H1 (cell line): ENCODE results near the gene ARRDC2. TPM values are rescaled to one million over a fixed set of nuclear protein-coding genes. Genes with fewer than 3 reads are reported as not detected.

Source experiments
- ATF3 ChIP-seq: IDR thresholded peaks from 2 replicates; pipeline ENCODE4 v1.6.1; 2011; ENCODE audit warnings: low read depth, mild to moderate bottlenecking, low read length; ENCODE audit not compliant: insufficient read depth
- RNF2 ChIP-seq: fragments of 200-900, 300-1000 bp; sonication (generic); IDR thresholded peaks from 2 replicates; pipeline ENCODE4 v1.7.1; 2016; ENCODE audit warnings: borderline replicate concordance, low read depth, mild to moderate bottlenecking, antibody characterized with exemption, low read length; ENCODE audit not compliant: poor library complexity, severe bottlenecking; ENCODE audit errors: missing control alignments
- SAP30 ChIP-seq: fragments of 300-600 bp; sonication (generic); IDR thresholded peaks from 2 replicates; pipeline ENCODE4 v1.7.1; 2012; ENCODE audit warnings: low read length, moderate library complexity, mild to moderate bottlenecking, inconsistent platforms; ENCODE audit not compliant: insufficient read depth, insufficient replicate concordance
- TCF12 ChIP-seq: IDR thresholded peaks from 2 replicates; pipeline ENCODE4 v1.6.1; 2011; ENCODE audit warnings: low read depth, mild to moderate bottlenecking, low read length
- polyA plus RNA-seq, 7 experiments: library from polyadenylated mRNA; depleted of rRNA in 3 of 7; stranded (reverse) in 5 of 7; unstranded in 2 of 7; fragments of >200 nt in 5 of 7; fragments of 200-250 nt in 2 of 7; gene quantifications; 1 replicate in 5 of 7; 2 replicates in 1 of 7; 4 replicates in 1 of 7; pipeline versions ENCODE4 v1.2.1 to v1.2.3, GENCODE V29; 2011 to 2013; ENCODE audit warnings: missing spikeins in 2 of 7, mixed read lengths in 2 of 7
- total RNA-seq: library from RNA; stranded (reverse); fragmentation: NEBNext Ultra II Directional; extraction: Animal tissue kit (Norgen Biotek cat#: 25700); gene quantifications from 2 replicates; pipeline ENCODE4 v1.2.1, GENCODE V29; 2021

Gene ARRDC2
- total and polyA plus RNA-seq, 2 of the 8 experiments (the other 6 are each of a cell fraction or from before 2014, with no cell fraction given) = 5.4 to 6.9 TPM

GRCh38 chr19:18057557-18057956 is 49.6 kb downstream of the ARRDC2 start (continued):
- TF ChIP-seq ATF3 = no peak
- TF ChIP-seq RNF2 = no peak
- TF ChIP-seq SAP30 = no peak
- no peak for TF ChIP-seq TCF12
